ENCODE data around the gene TMC7. TPM values are rescaled to one million over a fixed set of nuclear protein-coding genes. Genes with fewer than 3 reads are reported as not detected.
A peak's percentile ranks its signal among the peaks of the same experiment; 100 is the strongest.

The TMC7 gene
- total and polyA plus RNA-seq, 2 of the 8 experiments (the other 6 are each of a cell fraction or from before 2014, with no cell fraction given): 2.3 to 2.6 TPM

DNA sequence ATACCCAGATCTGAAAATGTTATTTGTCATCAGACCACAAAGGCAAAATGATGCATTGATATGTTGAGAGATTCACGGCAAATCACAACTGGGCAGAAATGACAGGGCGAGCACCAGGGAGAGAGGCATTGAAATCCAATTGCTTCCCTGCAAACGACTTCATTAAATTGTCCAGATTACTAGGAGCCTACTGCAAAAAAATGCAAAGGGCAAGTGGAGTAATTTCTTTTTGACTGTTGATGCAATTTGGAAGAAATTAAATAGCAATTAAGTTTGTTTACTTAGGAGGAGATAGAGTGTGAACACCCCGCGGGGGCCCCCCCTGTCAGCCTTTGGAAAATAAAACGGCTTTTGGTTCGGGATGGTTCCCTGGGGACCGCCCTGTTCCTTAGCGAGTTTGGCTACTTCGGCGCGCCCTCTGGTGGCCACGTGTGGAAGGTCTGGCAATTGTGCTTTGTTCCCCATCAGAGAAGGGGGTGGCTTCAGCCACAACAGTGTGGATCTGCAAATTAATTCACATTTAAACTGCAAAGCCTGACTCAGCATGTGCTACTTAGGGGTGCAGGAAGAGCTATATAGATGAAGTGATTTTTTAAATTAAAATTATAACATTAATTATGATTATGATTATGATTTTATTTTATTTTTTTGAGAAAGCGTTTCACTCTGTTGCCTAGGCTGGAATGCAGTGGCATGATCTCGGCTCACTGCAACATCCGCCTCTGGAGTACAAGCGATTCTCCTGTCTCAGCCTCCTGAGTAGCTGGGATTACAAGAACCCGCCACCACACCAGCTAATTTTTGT lies 14.5 kb upstream of the TMC7 start:
- Histone ChIP-seq H2BK15ac (ENCODE audit: low read length) (no peak overlapping the region), H3K23ac (ENCODE audit: insufficient read length) (no peak overlapping the region), H3K4me3 (ENCODE audit: extremely low read depth in 1 of 4, insufficient read depth in 2 of 4, low read depth in 3 of 4, low read length in 4 of 4) (peak overlapping the region in 1 of 4 experiments; percentile 47; a peak in 2 of 8 replicates), H2BK120ac (replicated peaks; ENCODE audit: low read depth, low read length) (no peak overlapping the region), H3K27ac (ENCODE audit: low read depth, low read length) (no peak overlapping the region), H3K14ac (ENCODE audit: insufficient read length) (no peak overlapping the region), H3K56ac (replicated peaks; ENCODE audit: insufficient read length, low read depth, low read length) (no peak overlapping the region), H3K4ac (replicated peaks; ENCODE audit: insufficient read length, low read depth, low read length) (no peak overlapping the region), H3K9ac (replicated peaks in 1 of 4; ENCODE audit: extremely low read depth in 1 of 4, low read depth in 3 of 4, low read length in 3 of 4) (no peak overlapping the region), H2BK5ac (ENCODE audit: low read depth, low read length) (no peak overlapping the region), H3K9me3 (ENCODE audit: insufficient read depth in 2 of 2, low read depth in 1 of 2, low read length in 1 of 2) (no peaks in the 10 kb centered on the region), H4K5ac (ENCODE audit: insufficient read length, low read depth, low read length) (no peak overlapping the region), H2AK5ac (ENCODE audit: low read depth, low read length) (no peak overlapping the region), H3K27me3 (replicated peaks in 1 of 4; ENCODE audit: control insufficient read depth in 3 of 4, extremely low read depth in 1 of 4, insufficient read depth in 3 of 4, low read length in 3 of 4) (no peaks in the 10 kb centered on the region), H3K23me2 (ENCODE audit: low read depth, low read length) (no peaks in the 10 kb centered on the region), H3K4me1 (replicated peaks in 1 of 4; ENCODE audit: control insufficient read depth in 3 of 4, insufficient read depth in 4 of 4, low read length in 3 of 4) (peaks cover 0 to 6% (median 0%) of the 10 kb centered on the region in 4 experiments; a peak in 1 of 7 replicates), H4K8ac (ENCODE audit: extremely low read depth, insufficient read depth, low read length) (no peak overlapping the region), H2BK12ac (ENCODE audit: low read depth, low read length) (no peak overlapping the region), H3K18ac (ENCODE audit: extremely low read depth, low read length) (no peak overlapping the region), H2BK20ac (ENCODE audit: low read length) (no peak overlapping the region), H3K36me3 (ENCODE audit: control insufficient read depth in 2 of 4, insufficient read depth in 4 of 4, low read length in 3 of 4) (no peaks in the 10 kb centered on the region), H3K4me2 (ENCODE audit: insufficient read depth in 1 of 2, low read depth in 2 of 2, low read length in 2 of 2) (peak overlapping the region in 1 of 2 experiments; percentile 61; a peak in 3 of 4 replicates), H2AFZ (ENCODE audit: low read length) (no peak overlapping the region; the same call in 1 of the 2 replicates), H3K79me1 (ENCODE audit: low read depth, low read length) (no peaks in the 10 kb centered on the region; the same call in 1 of the 2 replicates), H4K91ac (replicated peaks; ENCODE audit: insufficient read length, low read length) (no peak overlapping the region), H3K79me2 (ENCODE audit: control insufficient read depth in 1 of 2, insufficient read depth in 2 of 2, low read length in 2 of 2) (no peaks in the 10 kb centered on the region), H4K20me1 (replicated peaks in 1 of 2; ENCODE audit: control insufficient read depth in 1 of 2, insufficient read depth in 2 of 2, low read length in 2 of 2) (no peaks in the 10 kb centered on the region)
- TF ChIP-seq TCF12 (IDR thresholded peaks at IDR 0.05; ENCODE audit: low read depth, low read length) (0 out of 2 replicates have a peak, but pooled peaks have one; percentile 7), CTCF (IDR thresholded peaks at IDR 0.05; ENCODE audit: control extremely low read depth in 1 of 3, insufficient read depth in 1 of 3, low read depth in 1 of 3, low read length in 3 of 3) (peak; percentile 81 to 91 (median 87)), BACH1 (IDR thresholded peaks at IDR 0.05; ENCODE audit: low read length) (0 out of 2 replicates have a peak, but pooled peaks have one; percentile 30), TAF1 (IDR thresholded peaks at IDR 0.05; ENCODE audit: low read depth, low read length) (no peak), RAD21 (IDR thresholded peaks at IDR 0.05 in 1 of 2, conservative IDR thresholded peaks at IDR 0.05 in 1 of 2; ENCODE audit: low read depth in 2 of 2, low read length in 2 of 2) (peak; percentile 87 to 91), TAF7 (optimal IDR thresholded peaks at IDR 0.05; ENCODE audit: borderline replicate concordance, low read depth, low read length) (no peak), EZH2 (IDR thresholded peaks at IDR 0.05; ENCODE audit: low read depth, low read length, severe bottlenecking) (no peak)
- ChIA-PET POLR2A (ENCODE audit: partially characterized antibody) (interaction anchor here (0.6 to 1.1 kb wide), 2 partner anchors 169 to 179 kb away, joined by 3 read pairs; partner anchors contain the start of gene RPS15A), CTCF (ENCODE audit: partially characterized antibody) (interaction anchor here (0.6 to 4.0 kb wide), 8 partner anchors 8 to 1378 kb away, joined by 3 to 19 read pairs (median 4); partner anchors contain the start of gene TMC7)
- DNase-seq (ENCODE audit: low read depth in 1 of 2, low spot score in 2 of 2) (peak; percentile 54 to 96), FAIRE-seq (no peak)
- 34% methylated on average over 18 of the region's 18 CpGs; no CpG with 5 or more reads in 1 of the 2 experiments for WGBS, 2 experiments (ENCODE audit: extremely low coverage in 1 of 2, insufficient coverage in 1 of 2, insufficient read length in 1 of 2, insufficient replicate concordance in 2 of 2, low coverage in 1 of 2, low lambda C conversion rate in 2 of 2, missing lambda C conversion rate in 1 of 2)

All from H1 (cell line).